IPS-18c (cell line): ENCODE data around the gene C9orf78.
"Not testable (repeated sequence)": the region's sequence is repeated elsewhere in the genome, so short reads cannot be mapped to it uniquely, and the experiment has no call there.

Experiments
- H3K4me3 ChIP-seq: 2 replicates; pipeline ENCODE4 v1.7.0; 2013; ENCODE audit warnings: low read depth, mild to moderate bottlenecking, low read length, moderate library complexity; ENCODE audit not compliant: insufficient read depth
- H3K9me3 ChIP-seq: one replicate; pipeline ENCODE4 v1.6.1; 2013; ENCODE audit warnings: mild to moderate bottlenecking, low read length, moderate library complexity; ENCODE audit not compliant: control insufficient read depth, insufficient read depth

The C9orf78 gene

DNA sequence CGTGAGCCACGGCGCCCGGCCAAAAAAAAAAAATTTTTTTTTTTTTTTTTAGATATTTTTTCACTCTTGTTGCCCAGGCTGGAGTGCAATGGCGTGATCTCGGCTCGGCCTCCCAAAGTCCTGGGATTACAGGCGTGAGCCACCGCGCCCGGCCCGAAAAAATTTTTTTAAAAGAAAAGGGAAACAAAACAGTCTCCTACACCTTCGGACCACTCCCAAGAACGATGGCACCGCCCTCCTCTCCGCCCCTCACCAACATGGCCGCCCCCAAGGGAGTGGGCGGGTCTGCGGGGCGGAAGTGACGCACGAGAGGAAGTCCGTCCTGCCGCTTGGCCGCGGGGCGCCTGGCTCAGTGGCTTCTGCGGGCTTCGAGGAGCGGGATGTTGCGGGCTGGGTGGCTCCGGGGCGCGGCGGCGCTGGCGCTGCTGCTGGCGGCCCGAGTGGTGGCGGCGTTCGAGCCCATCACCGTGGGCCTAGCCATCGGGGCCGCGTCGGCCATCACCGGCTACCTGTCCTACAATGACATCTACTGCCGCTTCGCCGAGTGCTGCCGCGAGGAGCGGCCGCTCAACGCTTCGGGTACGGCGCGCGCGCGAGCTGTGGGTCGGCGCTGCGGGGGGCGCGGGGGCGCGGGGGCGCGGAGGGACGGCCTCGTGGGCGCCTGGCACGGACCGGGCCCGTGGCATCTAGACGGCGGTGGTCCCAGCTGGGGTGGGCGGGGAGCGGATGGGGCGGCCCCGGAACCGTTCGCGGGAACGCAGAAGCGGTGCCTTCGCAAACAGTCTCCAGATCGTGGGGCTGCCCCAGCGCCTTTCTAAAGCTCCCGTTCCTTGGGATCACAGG is 32.0 kb downstream of the C9orf78 start, which contains the start of gene TOR1B:
Gene TOR1B, plus strand, starts transcription at position 352 of the 843 bp plus-strand sequence. Its CDS starts 29 bp downstream, at position 381.
- Histone ChIP-seq H3K9me3 (peaks cover 2% of the 10 kb centered on the region), H3K4me3 (peak within 1 kb of the TSS; percentile 95)

DNA sequence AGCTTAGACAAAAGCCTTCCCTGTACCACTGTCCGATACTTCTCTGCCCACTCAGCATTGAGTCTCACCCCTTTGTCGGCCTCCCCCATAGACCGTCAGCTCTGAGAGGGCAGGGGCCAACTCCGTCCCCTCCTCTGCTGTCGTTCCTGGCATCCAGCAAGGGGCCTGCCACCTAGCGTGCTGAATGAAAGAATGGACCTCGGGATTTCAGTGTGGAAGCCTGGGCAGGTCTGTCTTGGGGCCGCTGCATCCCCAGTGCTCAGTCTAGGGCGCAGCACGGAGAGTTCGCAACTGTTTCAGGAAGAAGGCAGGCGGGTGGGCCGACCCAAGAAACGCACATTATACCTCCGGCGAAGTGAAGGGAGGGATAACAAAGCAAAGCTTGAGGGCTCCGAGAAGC is 33.6 kb downstream of the C9orf78 start:
- Histone ChIP-seq H3K4me3 (no peak overlapping the region), H3K9me3 (peaks cover 2% of the 10 kb centered on the region)

DNA sequence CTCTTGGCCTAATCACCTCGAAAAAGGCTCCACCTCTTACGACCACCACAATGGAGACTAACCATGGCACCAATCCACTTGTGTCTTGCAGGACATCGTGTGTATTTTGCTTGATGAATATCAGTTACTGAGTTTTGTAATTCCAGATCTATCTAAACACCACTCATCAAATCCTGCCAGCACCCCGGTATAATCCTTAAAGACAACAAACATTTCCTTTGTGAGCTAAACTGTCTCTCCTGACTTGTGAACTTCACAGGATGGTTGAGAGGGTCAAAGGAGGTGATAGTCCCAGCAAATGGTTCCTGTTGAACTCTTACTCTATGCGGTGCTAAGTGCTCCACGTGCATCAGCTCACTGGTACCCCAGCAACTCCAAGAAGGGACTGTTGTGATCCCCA is 36.1 kb downstream of the C9orf78 start:
- Histone ChIP-seq H3K4me3 (no peak overlapping the region), H3K9me3 (peaks cover 2% of the 10 kb centered on the region)

DNA sequence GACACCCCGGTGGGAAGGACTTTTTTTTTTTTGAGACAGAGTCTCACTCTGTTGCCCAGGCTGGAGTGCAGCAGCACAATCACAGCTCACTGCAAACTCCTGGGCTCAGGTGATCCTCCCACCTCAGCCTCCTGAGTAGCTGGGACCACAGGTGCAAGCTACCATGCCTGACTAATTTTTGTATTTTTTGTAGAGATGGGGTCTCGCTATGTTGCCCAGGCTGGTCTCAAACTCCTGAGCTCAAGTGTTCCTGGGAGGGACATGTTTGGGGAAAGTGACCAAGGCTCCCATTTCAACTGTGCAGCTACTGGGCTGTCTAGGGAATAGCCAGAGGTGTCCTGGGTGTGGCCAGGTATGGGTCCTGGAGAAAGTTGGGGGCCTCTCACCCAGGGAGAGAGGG is 39.0 kb downstream of the C9orf78 start:
- H3K4me3 ChIP-seq, H3K9me3 ChIP-seq: not testable (repeated sequence)

DNA sequence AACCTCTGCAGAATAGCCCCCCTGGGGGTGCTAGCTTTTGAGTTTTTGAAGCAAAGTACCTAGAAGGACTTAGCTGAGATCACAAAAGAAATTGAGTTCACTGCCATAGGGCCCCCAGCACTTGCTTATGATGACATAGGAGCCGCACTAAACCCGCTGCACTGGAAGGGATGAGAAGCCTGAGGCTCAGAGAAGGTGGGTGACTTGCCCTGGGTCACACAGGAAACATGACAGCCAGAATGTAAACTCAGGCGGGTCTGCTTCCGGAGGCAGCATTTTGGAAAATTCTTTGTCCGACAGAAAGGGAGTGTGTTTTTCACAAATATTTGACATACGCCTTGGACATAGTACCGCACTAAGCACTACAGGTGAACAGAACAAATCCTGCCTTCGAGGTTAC is 40.5 kb downstream of the C9orf78 start:
- no peaks in the 10 kb centered on the region for H3K9me3 ChIP-seq
- no peak overlapping the region for H3K4me3 ChIP-seq

DNA sequence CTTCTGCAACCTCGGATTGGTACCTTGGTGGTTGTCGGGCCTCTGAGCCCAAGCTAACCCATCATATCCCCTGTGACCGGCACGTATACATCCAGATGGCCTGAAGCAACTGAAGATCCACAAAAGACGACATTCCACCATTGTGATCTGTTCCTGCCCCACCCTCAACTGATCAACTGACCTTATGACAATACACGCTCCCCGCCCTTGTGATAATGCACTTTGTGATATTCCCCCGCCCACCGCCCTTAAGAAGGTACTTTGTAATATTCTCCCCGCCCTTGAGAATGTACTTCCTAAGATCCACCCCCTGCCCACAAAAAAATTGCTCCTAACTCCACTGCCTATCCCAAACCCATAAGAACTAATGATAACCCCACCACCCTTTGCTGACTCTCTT is 48.6 kb downstream of the C9orf78 start:
- H3K4me3 ChIP-seq: no peak overlapping the region

DNA sequence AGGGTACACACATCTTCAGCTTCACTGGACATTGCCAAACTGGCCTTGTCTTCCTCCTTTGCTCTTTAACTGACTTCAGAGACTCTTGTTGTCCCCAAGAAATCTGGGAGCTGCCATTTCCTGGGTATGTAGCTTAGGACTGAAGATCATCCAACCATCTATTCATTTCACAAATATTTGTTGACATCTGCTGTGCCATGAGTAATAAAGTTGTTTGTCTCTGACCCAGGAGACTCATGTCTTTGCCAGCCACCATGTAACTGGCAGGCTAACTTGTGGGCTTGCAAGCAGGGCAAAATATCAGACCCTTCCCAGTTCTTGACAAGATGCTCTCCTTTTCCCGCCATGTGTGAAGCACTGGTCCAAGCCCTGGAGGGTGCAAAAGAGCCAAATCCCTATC is 49.2 kb downstream of the C9orf78 start:
- no peak overlapping the region for H3K4me3 ChIP-seq
- H3K9me3 ChIP-seq: no peaks in the 10 kb centered on the region

More for the DNA sequence above, 48.6 kb downstream of the C9orf78 start:
- no peaks in the 10 kb centered on the region for H3K9me3 ChIP-seq

DNA sequence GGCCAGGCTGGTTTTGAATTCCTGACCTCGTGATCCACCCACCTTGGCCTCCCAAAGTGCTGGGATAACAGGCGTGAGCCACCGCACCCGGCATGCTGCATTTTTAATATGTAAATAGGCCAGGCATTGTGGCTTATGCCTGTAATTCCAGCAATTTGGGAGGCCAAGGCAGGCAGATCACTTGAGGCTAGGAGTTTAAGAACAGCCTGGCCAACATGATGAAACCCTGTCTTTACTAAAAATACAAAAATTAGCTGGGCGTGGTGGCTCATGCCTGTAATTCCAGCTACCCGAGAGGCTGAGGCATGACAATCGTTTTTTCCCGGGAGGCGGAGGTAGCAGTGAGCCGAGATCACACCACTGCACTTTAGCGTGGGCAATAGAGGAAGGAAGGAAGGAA is 50.1 kb downstream of the C9orf78 start:
- not testable (repeated sequence) for H3K9me3 ChIP-seq, H3K4me3 ChIP-seq

DNA sequence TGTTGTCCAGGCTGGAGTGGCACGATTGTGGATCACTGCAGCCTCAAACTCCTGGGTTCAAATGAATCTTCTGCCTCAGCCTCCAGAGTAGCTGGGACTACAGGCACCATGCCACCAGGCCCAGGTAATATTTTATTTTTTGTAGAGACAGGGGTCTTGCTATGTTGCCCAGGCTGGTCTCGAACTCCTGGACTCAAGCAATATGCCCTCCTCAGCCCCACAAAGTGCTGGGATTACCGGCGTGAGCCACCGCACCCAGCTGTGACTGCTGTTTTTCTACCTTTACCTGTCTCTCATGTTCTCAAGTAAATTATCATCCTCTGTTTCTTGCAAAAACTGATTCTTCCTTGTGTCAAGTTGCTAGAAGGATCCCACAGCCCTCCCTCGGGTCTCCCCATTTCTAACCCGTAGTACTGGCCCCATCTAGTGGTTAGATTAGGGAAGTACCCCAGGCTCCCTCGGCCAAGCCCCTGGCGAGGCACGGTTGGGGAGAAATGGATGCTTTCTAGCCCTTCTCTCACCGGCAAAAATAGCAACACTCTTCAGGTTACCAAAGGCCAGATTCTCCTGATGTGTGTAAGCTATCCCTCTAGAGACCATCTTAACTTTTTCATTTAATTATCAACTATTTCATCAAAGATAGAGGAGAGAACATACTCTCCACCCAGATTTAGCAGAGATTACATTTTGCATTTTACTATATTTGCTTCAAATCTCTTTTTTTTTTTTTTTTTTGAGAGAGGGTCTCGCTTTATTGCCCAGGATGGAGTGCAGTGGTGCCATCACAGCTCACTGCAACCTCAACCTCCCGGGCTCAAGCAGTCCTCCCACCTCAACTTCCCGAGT is 51.3 kb downstream of the C9orf78 start:
- H3K4me3 ChIP-seq: no peak overlapping the region
- H3K9me3 ChIP-seq: no peaks in the 10 kb centered on the region

DNA sequence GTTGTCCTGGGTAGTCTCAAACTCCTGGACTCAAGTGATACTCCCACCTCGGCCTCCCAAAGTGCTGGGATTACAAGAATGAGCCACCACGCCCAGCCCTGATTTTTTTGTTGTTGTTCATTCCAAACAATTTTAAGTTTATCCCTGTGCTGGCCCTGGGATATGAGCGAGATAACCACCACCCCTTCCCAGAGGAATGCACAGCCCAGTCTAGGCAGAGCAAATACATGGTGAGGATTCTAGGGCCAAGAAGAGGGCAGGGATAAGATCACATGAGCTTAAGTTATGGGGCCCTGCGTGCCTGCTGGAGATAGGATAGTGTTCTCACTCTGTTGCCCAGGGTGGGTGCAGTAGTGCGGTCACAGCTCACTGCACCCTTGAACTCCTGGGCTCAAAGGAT is 53.1 kb downstream of the C9orf78 start:
- no peak overlapping the region for H3K4me3 ChIP-seq
- no peaks in the 10 kb centered on the region for H3K9me3 ChIP-seq

DNA sequence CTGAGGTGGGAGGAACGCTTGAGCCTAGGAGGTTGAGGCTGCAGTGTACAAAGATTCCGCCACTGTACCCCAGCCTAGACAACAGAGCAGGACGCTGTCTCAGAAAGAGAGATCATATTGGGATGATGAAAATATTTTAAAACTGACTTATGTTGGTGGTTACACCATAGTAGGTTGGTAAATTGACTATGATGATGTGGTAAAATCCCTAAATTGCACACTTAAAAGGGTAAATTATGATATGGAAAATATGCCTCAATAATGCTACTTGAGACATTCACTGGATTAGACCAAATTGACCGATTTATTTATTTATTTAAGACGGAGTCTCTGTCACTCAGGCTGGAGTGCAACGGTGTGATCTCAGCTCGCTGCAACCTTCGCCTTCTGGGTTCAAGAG is 53.9 kb downstream of the C9orf78 start:
- H3K4me3 ChIP-seq: no peak overlapping the region

DNA sequence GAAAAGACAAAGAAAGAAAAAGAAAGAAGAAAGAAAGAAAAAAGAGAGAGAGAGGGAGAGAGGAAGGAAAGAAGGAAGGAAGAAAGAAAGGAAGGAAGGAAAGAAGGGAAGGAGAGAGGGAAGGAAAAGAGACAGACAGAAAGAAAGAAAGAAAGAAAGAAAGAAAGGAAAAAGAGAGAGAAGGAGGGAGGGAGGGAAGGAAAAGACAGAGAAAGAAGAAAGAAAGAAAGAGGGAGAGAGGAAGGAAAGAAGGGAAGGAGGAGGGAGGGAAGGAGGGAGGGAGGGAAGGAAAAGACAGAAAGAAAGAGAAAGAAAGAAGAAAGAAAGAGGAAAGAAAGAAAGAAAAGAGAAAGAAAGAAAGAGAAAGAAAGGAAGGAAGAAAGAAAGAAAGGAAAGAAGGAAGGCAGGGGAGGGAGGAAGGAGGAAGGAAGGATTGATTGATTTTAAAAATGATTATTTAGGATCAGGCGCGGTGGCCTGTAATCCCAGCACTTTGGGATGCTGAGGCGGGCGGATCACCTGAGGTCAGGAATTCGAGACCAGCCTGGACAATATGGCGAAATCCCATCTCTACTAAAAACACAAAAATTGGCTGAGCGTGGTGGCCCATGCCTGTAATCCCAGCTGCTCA is 55.4 kb downstream of the C9orf78 start:
- no peak overlapping the region for H3K4me3 ChIP-seq
- no peaks in the 10 kb centered on the region for H3K9me3 ChIP-seq

More for the DNA sequence above, 53.9 kb downstream of the C9orf78 start:
- no peaks in the 10 kb centered on the region for H3K9me3 ChIP-seq

DNA sequence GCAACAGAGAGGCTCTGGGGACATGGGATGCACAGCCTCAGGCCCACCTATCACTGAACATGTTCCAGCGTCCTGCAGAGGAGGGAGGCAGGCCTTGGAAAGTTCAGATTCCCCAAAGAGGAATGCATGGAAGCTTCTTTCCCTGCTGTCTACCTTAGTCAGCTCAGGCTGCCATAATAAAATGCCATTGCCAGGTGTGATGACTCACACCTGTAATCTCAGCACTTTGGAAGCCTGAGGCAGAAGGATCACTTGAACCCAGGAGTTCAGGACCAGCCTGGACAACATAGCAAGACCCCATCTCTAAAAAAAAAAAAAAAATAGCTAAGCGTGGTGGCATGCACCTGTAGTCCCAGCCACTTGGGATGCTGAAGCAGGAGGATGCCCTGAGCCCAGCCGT is 56.6 kb downstream of the C9orf78 start:
- no peak overlapping the region for H3K4me3 ChIP-seq
- H3K9me3 ChIP-seq: no peaks in the 10 kb centered on the region

DNA sequence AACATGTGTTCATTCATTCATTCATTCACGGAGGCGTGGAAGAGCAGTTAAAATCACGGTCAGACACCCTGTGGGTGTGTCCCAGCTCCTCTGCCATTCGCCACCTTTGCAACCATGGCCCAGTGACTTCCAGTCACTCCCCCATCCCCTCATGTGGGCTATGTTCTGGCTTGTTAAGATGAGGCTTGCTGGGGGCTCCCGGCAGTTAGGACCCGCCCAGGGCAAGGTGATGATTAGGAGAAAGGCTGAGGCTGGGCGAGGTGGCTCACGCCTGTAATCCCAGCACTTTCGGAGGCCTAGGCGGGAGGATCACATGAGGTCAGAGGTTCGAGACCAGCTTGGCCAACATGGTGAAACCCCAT is 57.3 kb downstream of the C9orf78 start:
- H3K4me3 ChIP-seq: no peak overlapping the region

More for the DNA sequence above, 57.3 kb downstream of the C9orf78 start:
- no peaks in the 10 kb centered on the region for H3K9me3 ChIP-seq
